ENCODE data around the gene MRPL18.

DNA sequence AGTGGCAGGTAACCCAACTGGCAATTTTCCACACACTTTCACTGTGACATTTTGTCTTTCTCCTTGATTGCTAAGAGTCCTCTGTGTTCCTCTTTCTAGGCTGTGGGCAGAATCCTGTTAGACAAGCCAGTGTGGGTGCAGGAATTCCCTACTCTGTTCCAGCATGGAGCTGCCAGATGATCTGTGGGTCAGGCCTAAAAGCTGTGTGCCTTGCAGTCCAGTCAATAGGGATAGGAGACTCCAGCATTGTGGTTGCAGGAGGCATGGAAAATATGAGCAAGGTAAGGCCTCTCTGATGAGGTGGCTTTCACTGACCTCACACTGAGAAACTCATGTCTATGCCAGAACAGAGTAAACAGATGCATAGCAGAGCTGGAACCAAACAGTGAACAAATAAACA, 23.4 kb upstream of the MRPL18 start:
- TF ChIP-seq, protein P1, sequence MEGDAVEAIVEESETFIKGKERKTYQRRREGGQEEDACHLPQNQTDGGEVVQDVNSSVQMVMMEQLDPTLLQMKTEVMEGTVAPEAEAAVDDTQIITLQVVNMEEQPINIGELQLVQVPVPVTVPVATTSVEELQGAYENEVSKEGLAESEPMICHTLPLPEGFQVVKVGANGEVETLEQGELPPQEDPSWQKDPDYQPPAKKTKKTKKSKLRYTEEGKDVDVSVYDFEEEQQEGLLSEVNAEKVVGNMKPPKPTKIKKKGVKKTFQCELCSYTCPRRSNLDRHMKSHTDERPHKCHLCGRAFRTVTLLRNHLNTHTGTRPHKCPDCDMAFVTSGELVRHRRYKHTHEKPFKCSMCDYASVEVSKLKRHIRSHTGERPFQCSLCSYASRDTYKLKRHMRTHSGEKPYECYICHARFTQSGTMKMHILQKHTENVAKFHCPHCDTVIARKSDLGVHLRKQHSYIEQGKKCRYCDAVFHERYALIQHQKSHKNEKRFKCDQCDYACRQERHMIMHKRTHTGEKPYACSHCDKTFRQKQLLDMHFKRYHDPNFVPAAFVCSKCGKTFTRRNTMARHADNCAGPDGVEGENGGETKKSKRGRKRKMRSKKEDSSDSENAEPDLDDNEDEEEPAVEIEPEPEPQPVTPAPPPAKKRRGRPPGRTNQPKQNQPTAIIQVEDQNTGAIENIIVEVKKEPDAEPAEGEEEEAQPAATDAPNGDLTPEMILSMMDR (IDR thresholded peaks at IDR 0.05; ENCODE audit: low read length), result no peak
- TF ChIP-seq EZH2 (IDR thresholded peaks at IDR 0.05; ENCODE audit: borderline replicate concordance, low read length), result no peak
